Left ventricle myocardium inferior (tissue), 1 donor: ENCODE measurements around the gene SH3BP5. TPM values are rescaled to one million over a fixed set of nuclear protein-coding genes. Genes with fewer than 3 reads are reported as not detected.

ENCODE experiments used
- DNase-seq: peaks from one replicate; pipeline ENCODE4 v3.0.0-alpha.2; 2020
- H3K27ac ChIP-seq: fragments of 200-600 bp; replicated peaks from 2 replicates; pipeline ENCODE4 v1.8.0; 2021
- H3K27me3 ChIP-seq: fragments of 200-600 bp; 2 replicates; pipeline ENCODE4 v1.8.0; 2021; ENCODE audit warnings: low read depth
- H3K36me3 ChIP-seq: fragments of 200-600 bp; 2 replicates; pipeline ENCODE4 v1.8.0; 2021
- H3K4me1 ChIP-seq: fragments of 200-600 bp; 2 replicates; pipeline ENCODE4 v1.8.0; 2021
- H3K4me3 ChIP-seq: fragments of 200-600 bp; 2 replicates; pipeline ENCODE4 v1.8.0; 2021; ENCODE audit warnings: mild to moderate bottlenecking, moderate library complexity
- H3K9me3 ChIP-seq: fragments of 200-600 bp; replicated peaks from 2 replicates; pipeline ENCODE4 v1.8.0; 2021
- intact Hi-C: fragments of 100-400 bp; cut with micrococcal nuclease; formaldehyde crosslinking; loops from one replicate; pipeline ENCODE4 v1.11.0; 2022
- total RNA-seq: library from RNA; stranded (reverse); fragmentation: NEBNext Ultra II Directional; extraction: Animal tissue kit (Norgen Biotek cat#: 25700); gene quantifications from one replicate; pipeline ENCODE4 v1.2.1, GENCODE V29; 2021
- TF ChIP-seq, protein P1 (sequence below): fragments of 200-600 bp; IDR thresholded peaks from 2 replicates; pipeline ENCODE4 v1.8.0; 2021; ENCODE audit warnings: antibody characterized with exemption, mild to moderate bottlenecking, borderline replicate concordance
- donor health status: DM: no; HTN: yes; CAD: no; lungs with severe emphysema.

SH3BP5 gene
- total RNA-seq, 1 donor from 2014 or later: 8.8 TPM

DNA sequence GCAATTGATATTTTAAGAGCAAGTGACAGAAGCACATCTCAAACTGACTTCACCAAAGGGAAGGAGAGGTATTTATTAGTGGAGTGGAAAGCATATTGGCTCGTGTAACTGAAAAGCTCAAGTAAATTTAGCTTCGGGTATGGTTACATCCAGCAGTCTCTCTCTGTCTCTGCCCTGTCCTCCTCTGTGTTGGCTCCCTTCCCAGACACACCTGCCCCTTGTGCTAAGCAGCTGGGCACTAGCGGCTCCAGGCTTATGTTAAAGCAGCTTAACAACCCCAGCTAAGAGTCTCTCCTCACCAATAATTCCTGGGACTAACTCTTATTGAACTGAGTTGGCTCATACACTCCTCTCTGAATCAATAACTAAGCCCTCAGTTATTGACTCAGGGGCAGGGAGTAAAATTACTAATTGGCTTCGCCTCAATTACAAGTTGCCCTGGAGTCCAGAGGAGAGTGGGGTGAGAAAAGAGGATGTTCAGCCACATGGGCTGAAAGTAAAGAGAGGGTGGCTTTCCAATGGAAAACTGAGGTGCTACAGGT lies 12.8 kb upstream of the SH3BP5 start:
- H3K4me3 ChIP-seq: no peak overlapping the region
- no peaks in the 10 kb centered on the region for H3K36me3 ChIP-seq
- H3K9me3 ChIP-seq: peaks cover 10% of the 10 kb centered on the region
- TF ChIP-seq, protein P1, sequence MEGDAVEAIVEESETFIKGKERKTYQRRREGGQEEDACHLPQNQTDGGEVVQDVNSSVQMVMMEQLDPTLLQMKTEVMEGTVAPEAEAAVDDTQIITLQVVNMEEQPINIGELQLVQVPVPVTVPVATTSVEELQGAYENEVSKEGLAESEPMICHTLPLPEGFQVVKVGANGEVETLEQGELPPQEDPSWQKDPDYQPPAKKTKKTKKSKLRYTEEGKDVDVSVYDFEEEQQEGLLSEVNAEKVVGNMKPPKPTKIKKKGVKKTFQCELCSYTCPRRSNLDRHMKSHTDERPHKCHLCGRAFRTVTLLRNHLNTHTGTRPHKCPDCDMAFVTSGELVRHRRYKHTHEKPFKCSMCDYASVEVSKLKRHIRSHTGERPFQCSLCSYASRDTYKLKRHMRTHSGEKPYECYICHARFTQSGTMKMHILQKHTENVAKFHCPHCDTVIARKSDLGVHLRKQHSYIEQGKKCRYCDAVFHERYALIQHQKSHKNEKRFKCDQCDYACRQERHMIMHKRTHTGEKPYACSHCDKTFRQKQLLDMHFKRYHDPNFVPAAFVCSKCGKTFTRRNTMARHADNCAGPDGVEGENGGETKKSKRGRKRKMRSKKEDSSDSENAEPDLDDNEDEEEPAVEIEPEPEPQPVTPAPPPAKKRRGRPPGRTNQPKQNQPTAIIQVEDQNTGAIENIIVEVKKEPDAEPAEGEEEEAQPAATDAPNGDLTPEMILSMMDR: no peak
- H3K27ac ChIP-seq: no peak overlapping the region
- intact Hi-C loops: no loop called here
- H3K4me1 ChIP-seq: no peaks in the 10 kb centered on the region
- DNase-seq: no peak
- no peaks in the 10 kb centered on the region for H3K27me3 ChIP-seq

DNA sequence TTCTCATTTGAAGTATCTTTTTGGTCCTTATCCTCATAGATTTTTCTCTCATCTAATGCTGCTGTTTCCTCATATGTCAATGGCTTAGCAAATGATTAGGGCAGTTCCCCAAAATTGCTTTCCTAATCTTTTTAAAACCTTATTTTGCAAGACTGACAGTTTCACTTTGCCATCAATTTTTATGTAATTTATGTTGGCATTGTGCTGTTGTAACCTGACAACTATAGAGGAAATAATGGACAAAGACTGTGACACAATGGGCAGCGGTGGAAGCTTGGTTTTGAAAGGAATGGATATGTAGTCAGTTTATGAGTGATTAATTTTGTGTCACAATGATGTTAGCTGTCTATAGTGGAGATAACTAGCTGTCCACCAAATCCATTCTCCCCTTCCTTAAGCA lies 10.6 kb upstream of the SH3BP5 start:
- H3K27me3 ChIP-seq: no peaks in the 10 kb centered on the region
- no peak for DNase-seq
- H3K36me3 ChIP-seq: no peaks in the 10 kb centered on the region
- intact Hi-C loops: no loop called here
- H3K4me3 ChIP-seq: no peak overlapping the region
- TF ChIP-seq, protein P1: no peak
- H3K4me1 ChIP-seq: no peaks in the 10 kb centered on the region
- H3K9me3 ChIP-seq: peaks cover 7% of the 10 kb centered on the region
- H3K27ac ChIP-seq: no peak overlapping the region

DNA sequence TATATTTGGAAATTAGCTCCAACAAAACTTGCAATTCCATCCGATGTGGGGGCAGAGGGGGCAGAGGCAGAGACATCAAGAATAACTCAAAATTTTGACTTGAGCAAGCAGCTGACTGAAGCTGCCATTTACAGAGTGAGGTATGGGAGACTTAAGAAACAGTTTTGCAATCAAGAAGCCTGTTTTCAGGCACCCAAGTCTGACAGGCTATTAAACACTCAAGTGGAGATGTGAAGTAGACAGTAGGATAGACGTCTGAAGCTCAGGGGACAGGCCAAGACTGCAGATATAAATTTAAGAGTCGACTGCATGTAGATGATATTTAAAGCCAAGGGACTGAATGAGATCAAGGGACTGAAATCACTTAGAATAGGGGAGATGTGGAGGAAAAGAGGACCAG lies 9.9 kb upstream of the SH3BP5 start:
- no peaks in the 10 kb centered on the region for H3K4me1 ChIP-seq
- no peaks in the 10 kb centered on the region for H3K27me3 ChIP-seq
- H3K27ac ChIP-seq: no peak overlapping the region
- intact Hi-C loops: no loop called here
- H3K9me3 ChIP-seq: peaks cover 7% of the 10 kb centered on the region
- DNase-seq: no peak
- TF ChIP-seq, protein P1: no peak
- no peak overlapping the region for H3K4me3 ChIP-seq
- no peaks in the 10 kb centered on the region for H3K36me3 ChIP-seq

DNA sequence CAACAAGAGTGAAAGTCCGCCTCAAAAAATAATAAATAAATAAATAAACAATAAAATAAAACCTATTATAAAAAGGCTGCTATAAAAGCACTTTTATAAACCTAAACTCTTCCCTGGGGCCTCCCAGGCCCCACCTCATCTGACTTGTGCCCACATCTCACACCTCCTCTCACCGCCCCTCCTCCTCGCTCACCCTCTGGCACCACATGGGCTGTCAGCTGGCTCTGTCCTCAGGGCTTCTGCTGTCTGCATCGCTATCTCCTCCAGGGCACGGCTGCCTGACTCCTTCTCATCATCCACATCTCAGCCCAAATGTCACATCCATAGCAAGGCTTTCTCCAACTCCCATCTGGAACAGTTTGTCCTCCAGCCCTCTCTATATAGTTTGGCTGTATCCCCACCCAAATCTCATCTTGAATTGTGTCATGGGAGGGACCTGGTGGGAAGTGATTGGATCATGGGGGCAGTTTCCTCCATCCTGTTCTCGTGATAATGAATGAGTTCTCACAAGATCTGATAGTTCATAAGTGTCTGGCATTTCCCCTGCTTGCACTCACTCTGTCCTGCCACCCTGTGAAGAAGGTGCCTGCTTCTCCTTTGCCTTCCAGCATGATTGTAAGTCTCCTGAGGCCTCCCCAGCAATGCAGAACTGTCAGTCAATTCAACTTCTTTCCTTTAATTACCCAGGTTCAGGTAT lies 8.8 kb upstream of the SH3BP5 start:
- H3K27me3 ChIP-seq: no peaks in the 10 kb centered on the region
- TF ChIP-seq, protein P1: no peak
- peaks cover 7% of the 10 kb centered on the region for H3K9me3 ChIP-seq
- intact Hi-C loops: no loop called here
- DNase-seq: no peak
- H3K27ac ChIP-seq: no peak overlapping the region
- H3K36me3 ChIP-seq: no peaks in the 10 kb centered on the region
- H3K4me1 ChIP-seq: no peaks in the 10 kb centered on the region
- no peak overlapping the region for H3K4me3 ChIP-seq

DNA sequence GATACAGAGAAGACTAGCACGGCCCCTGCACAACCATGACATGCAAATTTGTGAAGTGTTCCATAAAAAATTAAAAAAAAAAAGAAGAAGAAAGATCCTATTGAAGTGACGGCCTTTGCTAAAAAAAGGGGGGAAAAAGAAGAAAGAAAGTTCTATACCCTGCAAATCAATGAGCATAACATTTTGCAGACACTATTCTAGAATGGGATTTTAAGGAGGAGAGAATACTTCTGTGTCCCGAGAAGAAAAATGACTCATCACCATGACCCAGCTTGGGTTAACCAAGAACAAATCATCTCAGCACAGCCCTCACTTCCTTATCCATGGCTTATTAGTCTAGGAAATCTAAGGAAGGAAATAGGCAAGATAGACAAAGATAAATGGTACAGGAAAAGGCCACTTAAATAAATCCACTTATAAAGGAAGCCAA lies 7.4 kb upstream of the SH3BP5 start:
- Histone ChIP-seq H3K36me3 (no peaks in the 10 kb centered on the region), H3K27me3 (no peaks in the 10 kb centered on the region), H3K4me1 (no peaks in the 10 kb centered on the region), H3K4me3 (no peak overlapping the region), H3K27ac (no peak overlapping the region), H3K9me3 (peaks cover 7% of the 10 kb centered on the region)
- intact Hi-C loops: no loop called here
- no peak for DNase-seq
- TF ChIP-seq, protein P1: no peak
